Effector memory CD4-positive, alpha-beta T cell (primary cell): ENCODE data around the gene FAM222A.

Experiments
- DNase-seq, 3 donors: peaks; one replicate each; pipeline ENCODE4 v3.0.0-alpha.2; 2020
- H3K27ac ChIP-seq: 2 replicates; pipeline ENCODE4 v1.7.0; 2013; ENCODE audit warnings: mild to moderate bottlenecking, low read length, moderate library complexity; ENCODE audit not compliant: insufficient read depth, poor library complexity, severe bottlenecking
- H3K27me3 ChIP-seq: replicated peaks from 2 replicates; pipeline ENCODE4 v1.7.0; 2013; ENCODE audit warnings: mild to moderate bottlenecking, low read length; ENCODE audit not compliant: insufficient read depth, control insufficient read depth, poor library complexity, severe bottlenecking
- H3K36me3 ChIP-seq: 2 replicates; pipeline ENCODE4 v1.7.0; 2013; ENCODE audit warnings: mild to moderate bottlenecking, low read length, moderate library complexity; ENCODE audit not compliant: control insufficient read depth, insufficient read depth
- H3K4me1 ChIP-seq: 2 replicates; pipeline ENCODE4 v1.7.0; 2013; ENCODE audit warnings: low read length, mild to moderate bottlenecking; ENCODE audit not compliant: control insufficient read depth, insufficient read depth, poor library complexity, severe bottlenecking
- H3K4me3 ChIP-seq: 2 replicates; pipeline ENCODE4 v1.7.0; 2013; ENCODE audit warnings: low read length, low read depth, mild to moderate bottlenecking; ENCODE audit not compliant: insufficient read depth, poor library complexity, severe bottlenecking
- H3K9me3 ChIP-seq: 2 replicates; pipeline ENCODE4 v1.7.0; 2013; ENCODE audit warnings: mild to moderate bottlenecking, low read length, moderate library complexity; ENCODE audit not compliant: control insufficient read depth

The FAM222A gene

GRCh38 chr12:109717390-109718357 lies 4.0 kb downstream of the FAM222A start:
- no peaks in the 10 kb centered on the region for H3K36me3 ChIP-seq
- no peak for DNase-seq
- no peak overlapping the region for H3K27ac ChIP-seq
- peaks cover 6% of the 10 kb centered on the region for H3K27me3 ChIP-seq
- peaks cover 10% of the 10 kb centered on the region for H3K4me1 ChIP-seq
- H3K4me3 ChIP-seq = no peak overlapping the region
- H3K9me3 ChIP-seq = no peaks in the 10 kb centered on the region

GRCh38 chr12:109718390-109718789 lies 4.8 kb downstream of the FAM222A start:
- Histone ChIP-seq H3K36me3 (no peaks in the 10 kb centered on the region), H3K4me1 (peaks cover 10% of the 10 kb centered on the region), H3K27me3 (peaks cover 6% of the 10 kb centered on the region), H3K4me3 (no peak overlapping the region), H3K9me3 (no peaks in the 10 kb centered on the region), H3K27ac (no peak overlapping the region)
- no peak for DNase-seq

- Histone ChIP-seq H3K9me3 (no peaks in the 10 kb centered on the region), H3K4me3 (no peak overlapping the region), H3K27me3 (peaks cover 6% of the 10 kb centered on the region), H3K27ac (no peak overlapping the region), H3K4me1 (peaks cover 6% of the 10 kb centered on the region), H3K36me3 (no peaks in the 10 kb centered on the region)
- DNase-seq = no peak
Measured at GRCh38 chr12:109719123-109720022, 5.7 kb downstream of the FAM222A start.

- Histone ChIP-seq H3K27ac (no peak overlapping the region), H3K27me3 (peaks cover 3% of the 10 kb centered on the region), H3K9me3 (no peaks in the 10 kb centered on the region), H3K4me1 (no peaks in the 10 kb centered on the region), H3K4me3 (no peak overlapping the region), H3K36me3 (no peaks in the 10 kb centered on the region)
- DNase-seq = no peak
Measured at GRCh38 chr12:109720152-109720856, 6.7 kb downstream of the FAM222A start.

GRCh38 chr12:109720857-109721189 lies 7.2 kb downstream of the FAM222A start:
- Histone ChIP-seq H3K4me1 (no peaks in the 10 kb centered on the region), H3K27me3 (no peaks in the 10 kb centered on the region), H3K4me3 (no peak overlapping the region), H3K27ac (no peak overlapping the region), H3K36me3 (no peaks in the 10 kb centered on the region), H3K9me3 (no peaks in the 10 kb centered on the region)
- no peak for DNase-seq

- DNase-seq = no peak
- no peaks in the 10 kb centered on the region for H3K36me3 ChIP-seq
- H3K27ac ChIP-seq = no peak overlapping the region
- H3K9me3 ChIP-seq = no peaks in the 10 kb centered on the region
- no peaks in the 10 kb centered on the region for H3K27me3 ChIP-seq
- H3K4me1 ChIP-seq = no peaks in the 10 kb centered on the region
- H3K4me3 ChIP-seq = no peak overlapping the region
Measured at GRCh38 chr12:109721276-109721675, 7.7 kb downstream of the FAM222A start.

GRCh38 chr12:109722022-109722720 lies 8.5 kb downstream of the FAM222A start:
- H3K4me1 ChIP-seq = no peaks in the 10 kb centered on the region

GRCh38 chr12:109722721-109723094 lies 9.1 kb downstream of the FAM222A start:
- H3K36me3 ChIP-seq = no peaks in the 10 kb centered on the region
- H3K27me3 ChIP-seq = no peaks in the 10 kb centered on the region
- H3K4me3 ChIP-seq = no peak overlapping the region
- no peak for DNase-seq
- H3K4me1 ChIP-seq = no peaks in the 10 kb centered on the region
- H3K9me3 ChIP-seq = no peaks in the 10 kb centered on the region
- no peak overlapping the region for H3K27ac ChIP-seq

More at GRCh38 chr12:109722022-109722720, 8.5 kb downstream of the FAM222A start:
- Histone ChIP-seq H3K27me3 (no peaks in the 10 kb centered on the region), H3K4me3 (no peak overlapping the region), H3K9me3 (no peaks in the 10 kb centered on the region), H3K36me3 (no peaks in the 10 kb centered on the region), H3K27ac (no peak overlapping the region)
- no peak for DNase-seq

- Histone ChIP-seq H3K4me1 (no peaks in the 10 kb centered on the region), H3K36me3 (no peaks in the 10 kb centered on the region), H3K9me3 (no peaks in the 10 kb centered on the region), H3K4me3 (no peak overlapping the region), H3K27me3 (no peaks in the 10 kb centered on the region), H3K27ac (no peak overlapping the region)
- DNase-seq = no peak
Measured at GRCh38 chr12:109723311-109723881, 9.8 kb downstream of the FAM222A start.
